ENCODE data around the gene ATP2B2.

The ATP2B2 gene

DNA sequence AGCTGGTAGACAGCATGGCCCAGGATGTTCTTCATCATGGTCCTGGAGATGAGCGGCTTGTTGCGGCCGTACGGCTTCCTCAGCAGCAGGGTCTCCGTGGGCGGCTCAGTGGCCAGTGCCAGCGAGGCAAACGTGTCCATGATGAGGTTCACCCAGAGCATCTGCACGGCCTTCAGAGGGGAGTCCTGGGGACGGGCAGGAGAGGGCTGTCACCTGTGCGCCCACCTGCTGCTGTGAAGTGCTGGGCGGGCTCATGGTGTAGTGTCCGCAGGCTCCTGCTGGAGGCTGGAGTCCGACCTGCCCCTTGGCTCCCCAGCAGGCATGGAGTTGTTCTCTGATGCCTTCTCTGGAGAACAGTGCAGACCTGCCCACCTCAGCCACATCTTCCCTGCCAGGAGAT lies 162.6 kb downstream of the ATP2B2 start:
- no peak for DNase-seq (ENCODE audit: low read depth)

DNA sequence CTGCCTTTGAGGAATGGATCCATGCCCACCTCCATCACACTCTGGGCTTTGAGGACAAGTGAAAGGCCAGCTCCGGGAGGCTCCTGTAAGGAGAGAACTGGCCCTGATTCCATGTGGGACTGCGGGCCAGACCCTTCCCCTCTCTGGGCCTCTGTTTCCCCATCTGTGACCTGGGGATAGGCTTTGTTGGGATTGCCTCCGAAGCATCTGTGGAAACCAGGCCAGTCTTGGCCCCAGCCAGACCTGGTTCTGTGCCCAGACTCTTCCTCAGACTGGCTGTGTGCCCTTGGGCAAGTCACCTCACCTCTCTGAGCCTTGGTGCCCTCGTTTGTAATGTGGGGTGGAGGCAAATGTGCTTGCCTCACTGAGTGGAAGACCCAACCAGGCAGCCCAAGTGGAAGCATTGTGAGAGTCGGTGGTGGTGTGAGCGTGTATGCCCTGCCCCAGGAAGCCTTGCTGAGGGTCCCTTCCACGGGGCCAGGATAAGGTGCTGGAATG lies 163.4 kb downstream of the ATP2B2 start:
- no peak for DNase-seq (ENCODE audit: low read depth)

DNA sequence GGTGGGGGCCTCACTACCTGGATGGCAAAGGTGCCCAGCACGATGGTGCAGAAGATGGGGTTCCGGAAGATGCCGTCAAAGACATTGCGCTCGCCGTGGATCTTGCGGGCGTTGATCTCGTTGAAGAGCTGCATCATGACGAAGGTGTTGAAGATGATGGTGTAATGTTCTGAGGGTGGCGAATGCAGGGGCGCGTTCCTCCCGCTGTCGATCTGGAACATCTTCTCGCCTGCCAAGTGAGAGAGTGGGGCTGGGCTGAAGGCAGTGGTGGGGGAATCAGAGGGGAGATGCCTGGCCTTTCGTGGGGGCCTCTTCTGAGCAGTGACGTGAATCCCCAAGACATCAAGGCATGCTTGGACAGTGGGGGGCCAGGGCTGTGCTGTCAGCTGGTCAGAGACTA lies 164.9 kb downstream of the ATP2B2 start:
- no peak for DNase-seq (ENCODE audit: low read depth)

DNA sequence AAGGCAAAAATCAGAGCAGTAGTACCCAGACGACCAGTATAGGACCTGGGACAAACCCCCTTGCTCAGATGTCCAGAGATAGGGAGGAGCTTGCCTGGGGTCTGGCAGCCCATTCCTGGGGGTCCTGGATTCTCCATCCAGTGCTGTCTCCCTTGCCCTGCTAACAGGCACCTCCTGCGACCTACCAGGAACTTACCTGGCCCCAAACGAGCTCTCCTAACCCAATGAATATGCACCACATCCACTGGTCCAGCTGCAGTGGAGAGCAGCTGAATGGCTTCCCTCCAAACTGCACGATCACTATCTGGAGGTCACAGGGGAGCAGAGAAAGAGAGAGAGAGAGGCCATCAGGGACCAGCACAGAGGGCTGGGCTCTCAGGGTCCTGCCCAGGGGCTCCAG lies 165.3 kb downstream of the ATP2B2 start:
- no peak for DNase-seq (ENCODE audit: low read depth)

DNA sequence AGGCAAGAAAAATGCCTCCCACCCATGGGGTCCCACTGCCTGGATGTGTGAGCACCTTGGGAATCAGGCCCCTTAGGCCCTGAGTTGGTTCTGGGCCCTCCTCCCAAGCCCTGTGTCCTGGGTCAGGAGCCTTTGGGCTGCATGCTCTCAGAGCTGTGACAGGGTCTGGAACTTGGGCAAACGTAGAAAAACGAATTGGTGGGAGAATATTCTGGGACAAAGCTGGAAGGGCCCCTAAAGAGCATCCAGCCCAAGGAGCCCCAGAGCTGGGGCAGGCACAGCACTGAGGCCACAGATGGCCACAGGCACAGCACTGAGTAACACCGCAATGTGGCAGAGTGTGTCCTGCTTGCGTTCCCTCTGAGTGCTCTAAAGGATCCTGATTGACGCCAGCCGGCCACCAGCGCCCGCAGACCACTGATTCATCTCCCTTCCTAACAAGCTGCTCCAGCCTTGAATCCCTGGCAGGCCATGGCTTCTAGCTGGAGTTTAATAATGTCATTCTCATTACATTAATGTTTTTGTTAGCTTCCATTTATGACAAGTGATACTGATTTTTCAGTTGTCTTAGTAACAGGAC lies 165.9 kb downstream of the ATP2B2 start:
- no peak for DNase-seq (ENCODE audit: low read depth)

DNA sequence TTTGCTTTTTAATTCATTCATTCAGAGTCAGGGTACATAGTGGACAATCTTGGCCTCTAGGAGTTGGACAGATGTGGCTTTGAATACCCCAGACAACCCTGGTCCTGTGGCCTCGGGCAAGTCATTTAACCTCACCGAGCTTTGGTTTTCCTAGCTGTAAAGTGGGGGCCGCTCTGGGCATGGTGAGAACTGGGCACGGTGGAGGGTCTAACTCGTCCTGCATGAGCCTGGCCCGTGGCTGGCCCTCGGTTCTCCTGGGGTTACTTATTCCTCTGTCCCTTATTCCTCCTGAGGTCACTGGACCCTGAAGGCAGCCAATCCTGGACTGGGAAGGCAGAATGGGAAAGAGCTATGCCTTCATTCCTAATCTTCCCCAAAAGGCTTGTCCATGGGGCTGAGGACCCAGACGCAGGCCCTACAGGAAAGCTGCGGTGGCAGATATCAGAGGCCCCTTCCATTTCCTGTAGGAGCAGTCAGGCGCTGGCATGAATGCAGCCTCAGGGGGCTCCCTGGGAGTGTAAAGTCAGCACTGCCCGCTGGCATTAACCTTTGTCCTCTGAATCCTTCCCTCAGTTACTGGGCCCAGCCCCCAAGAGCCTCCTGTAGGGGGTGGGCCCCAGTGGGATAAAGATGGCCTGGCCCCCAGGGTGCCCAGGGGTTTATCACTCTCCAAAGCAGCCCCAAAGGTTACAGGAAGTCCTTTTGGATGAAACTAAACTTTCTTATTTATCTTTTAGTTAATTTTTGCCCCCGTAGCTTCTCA lies 166.6 kb downstream of the ATP2B2 start:
- DNase-seq (ENCODE audit: low read depth) = no peak

DNA sequence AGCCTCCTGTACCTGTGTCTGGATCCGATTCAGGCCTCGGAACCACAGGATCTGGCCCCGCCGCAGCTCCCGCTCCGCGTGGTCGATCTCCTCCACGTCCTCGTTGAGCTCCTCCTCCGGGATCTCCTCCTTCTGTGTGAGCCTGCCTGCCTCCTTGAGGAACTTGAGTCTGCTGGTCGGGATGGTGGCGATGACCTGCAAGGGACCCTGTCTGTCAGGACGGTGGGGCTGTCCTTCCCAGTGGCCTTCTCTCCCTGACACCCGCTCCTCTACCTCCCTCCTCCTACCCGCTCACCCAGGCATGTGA lies 167.3 kb downstream of the ATP2B2 start:
- DNase-seq (ENCODE audit: low read depth) = no peak

DNA sequence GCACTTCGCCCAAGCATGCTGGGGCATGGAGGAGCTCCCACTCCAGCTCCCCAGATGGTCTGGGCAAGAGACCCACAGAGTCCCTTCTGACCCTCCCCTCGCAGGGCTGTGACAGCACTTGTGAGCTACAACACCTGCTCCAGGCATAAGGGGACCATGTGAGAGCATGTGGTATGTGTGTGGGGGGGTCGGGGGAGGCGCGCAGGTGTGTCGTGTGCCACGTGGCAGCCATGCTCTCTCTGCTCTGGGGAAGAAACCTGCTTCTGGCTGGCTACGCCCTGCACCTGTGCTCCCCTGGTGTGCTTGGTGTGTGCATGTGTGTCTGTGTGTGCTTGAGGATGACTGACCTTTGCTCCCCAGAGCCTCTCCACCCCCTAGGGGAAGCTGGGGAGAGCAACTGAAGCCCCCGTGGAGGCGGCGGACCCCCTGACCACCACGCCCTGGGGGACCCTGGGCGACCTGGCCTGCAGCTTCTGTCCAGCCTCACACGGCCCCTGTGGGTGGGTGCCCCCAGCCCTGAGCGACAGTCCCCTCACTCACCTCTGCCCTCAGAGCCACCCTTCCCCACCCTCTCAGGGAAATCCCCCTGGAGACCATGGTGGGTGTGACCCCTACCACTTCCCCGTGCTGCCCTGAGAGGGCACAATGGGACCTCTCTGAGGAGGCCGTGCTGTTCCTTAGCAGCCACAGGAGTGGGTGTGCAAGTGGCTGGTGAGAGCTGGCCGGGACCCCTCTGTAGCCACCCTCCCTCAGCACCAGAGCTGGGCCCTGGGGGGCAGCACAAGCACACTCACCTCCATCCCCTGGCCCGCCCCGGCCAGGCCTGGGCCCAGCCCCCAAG lies 167.8 kb downstream of the ATP2B2 start:
- DNase-seq (ENCODE audit: low read depth) = no peak

DNA sequence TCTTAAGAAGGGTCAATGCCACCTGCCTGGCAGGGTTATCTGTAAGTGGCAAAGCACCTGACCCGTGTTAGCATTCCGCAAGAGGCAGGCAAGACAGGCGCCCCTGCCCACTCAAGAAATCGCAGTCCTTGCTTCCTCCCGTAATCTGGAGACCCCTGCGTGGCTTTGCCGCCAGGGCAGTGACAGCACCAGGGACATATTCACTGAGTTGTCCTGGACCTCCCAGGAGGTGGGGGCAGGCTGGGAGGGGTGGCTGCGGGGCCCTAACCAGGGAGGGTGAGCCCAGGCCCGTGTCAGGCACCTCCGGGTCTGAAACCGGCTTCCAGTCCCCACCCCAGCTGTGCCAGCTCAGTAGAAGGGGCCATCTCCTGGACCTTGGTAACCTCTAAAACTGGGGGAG lies 168.6 kb downstream of the ATP2B2 start:
- no peak for DNase-seq (ENCODE audit: low read depth)

DNA sequence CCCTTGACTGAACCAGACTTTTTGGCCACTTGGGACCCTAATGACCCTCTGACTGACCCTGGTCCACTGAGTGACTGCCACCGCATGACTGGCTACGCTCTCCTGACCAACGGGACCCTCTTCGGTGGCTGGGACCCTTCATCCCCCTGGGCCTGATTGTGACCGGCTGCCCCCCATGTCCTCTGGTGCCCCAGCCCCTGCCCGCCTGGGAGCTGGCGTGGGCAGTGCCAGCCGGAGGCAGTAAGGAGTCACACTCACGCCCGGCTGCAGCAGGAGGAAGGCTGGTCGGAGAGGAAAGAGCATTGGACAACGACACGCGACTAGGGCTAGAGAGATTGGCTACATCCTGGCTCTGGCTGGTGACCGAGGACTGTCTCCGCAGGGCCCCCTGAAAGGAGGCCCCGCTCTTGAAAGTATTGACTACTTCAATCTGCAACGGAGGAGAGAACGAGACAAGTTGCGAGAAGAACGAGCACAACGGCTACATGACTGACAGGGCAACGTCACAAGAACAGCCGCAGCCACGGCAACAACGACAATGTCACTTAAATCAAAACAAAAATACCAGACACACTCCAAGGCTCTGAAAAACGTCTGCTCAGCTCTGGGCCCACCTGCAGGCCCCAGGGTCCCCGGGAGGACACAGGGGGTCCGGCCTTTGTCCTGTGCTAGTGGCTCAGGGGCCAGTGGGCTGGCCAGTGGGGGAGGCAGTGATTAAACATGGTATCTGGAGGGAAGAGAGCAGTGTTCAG lies 169.3 kb downstream of the ATP2B2 start:
- DNase-seq (ENCODE audit: low read depth) = no peak

DNA sequence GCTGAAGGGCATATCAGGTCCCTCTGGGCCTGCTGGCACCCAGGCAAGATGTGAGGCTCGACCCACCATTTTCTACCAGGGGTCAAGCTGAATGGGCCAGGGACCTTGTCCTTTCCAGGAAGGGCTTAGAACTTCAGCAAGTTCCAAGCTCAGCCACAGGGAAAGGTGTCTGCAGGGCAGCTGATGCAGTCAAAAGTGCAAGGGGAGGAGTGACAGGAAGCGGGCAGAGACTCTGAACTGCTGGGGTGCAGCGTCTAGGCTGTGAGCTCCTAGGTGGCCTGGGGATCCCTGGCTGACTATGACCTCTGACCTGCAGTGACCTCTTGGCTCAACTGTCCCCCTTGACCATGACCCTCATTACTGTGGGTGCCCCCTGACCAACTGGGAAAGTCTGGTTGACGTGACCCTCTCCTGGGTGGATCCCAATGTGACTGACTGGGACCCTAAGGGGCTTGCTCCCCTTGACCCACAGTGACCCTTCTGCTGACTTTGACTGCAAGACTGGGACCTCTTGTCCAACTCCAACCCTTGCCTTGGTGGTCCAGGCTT lies 170.1 kb downstream of the ATP2B2 start:
- DNase-seq (ENCODE audit: low read depth) = no peak

DNA sequence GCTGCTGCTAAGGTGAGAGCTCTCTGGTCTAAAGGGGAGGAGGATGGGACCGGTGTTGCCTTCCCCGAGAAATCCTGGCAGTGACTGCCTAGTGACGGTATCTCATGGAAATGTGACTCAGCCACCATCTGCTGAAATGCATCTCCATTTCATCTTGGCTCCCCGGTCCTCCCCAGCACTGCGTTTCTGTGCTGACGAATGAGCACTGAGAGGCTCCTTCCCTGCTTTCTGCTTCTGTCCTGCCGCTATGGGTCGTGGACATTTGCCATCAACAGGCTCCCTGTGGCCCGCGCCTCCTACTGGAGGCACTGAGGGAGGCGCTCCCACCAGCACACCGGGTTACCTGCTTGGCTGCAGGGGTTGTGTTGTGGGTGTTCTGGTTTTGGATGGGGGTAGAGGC lies 170.9 kb downstream of the ATP2B2 start:
- DNase-seq (ENCODE audit: low read depth) = no peak

DNA sequence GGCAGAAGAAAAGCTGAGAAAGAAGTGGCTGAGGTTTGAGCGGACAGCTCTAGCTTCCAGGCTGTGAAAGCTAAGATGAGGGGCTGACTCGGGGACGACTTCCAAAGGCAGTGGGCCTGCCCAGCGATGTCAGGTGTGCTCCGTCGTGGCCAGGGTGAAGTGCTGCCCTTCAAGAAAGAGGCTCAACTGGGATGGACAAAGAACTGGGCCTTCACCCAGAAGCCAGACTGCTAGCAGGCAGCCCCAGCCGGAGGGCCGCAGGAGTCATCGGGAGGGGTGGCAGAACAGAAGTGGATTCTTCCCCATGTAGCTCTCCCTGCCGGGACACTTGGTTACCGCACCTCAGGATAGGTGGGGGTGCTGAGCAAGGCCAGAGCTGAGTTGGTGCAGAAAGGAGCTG lies 171.3 kb downstream of the ATP2B2 start:
- DNase-seq (ENCODE audit: low read depth) = no peak

DNA sequence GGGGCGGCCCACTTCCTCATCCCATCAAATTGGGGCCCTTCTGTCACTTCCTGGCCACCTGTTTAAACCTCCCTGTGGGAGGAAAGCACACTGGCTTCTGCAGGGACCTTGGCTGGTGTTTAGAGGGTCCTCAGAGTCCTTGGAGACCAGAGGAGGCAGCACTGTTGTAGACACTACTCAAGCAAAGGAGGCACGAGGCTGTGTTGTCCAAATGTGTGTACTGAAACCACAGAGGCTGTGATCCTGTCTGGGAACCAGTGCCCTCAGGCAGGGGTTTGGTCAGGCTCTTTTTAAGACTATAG lies 172.1 kb downstream of the ATP2B2 start:
- DNase-seq (ENCODE audit: low read depth) = no peak

DNA sequence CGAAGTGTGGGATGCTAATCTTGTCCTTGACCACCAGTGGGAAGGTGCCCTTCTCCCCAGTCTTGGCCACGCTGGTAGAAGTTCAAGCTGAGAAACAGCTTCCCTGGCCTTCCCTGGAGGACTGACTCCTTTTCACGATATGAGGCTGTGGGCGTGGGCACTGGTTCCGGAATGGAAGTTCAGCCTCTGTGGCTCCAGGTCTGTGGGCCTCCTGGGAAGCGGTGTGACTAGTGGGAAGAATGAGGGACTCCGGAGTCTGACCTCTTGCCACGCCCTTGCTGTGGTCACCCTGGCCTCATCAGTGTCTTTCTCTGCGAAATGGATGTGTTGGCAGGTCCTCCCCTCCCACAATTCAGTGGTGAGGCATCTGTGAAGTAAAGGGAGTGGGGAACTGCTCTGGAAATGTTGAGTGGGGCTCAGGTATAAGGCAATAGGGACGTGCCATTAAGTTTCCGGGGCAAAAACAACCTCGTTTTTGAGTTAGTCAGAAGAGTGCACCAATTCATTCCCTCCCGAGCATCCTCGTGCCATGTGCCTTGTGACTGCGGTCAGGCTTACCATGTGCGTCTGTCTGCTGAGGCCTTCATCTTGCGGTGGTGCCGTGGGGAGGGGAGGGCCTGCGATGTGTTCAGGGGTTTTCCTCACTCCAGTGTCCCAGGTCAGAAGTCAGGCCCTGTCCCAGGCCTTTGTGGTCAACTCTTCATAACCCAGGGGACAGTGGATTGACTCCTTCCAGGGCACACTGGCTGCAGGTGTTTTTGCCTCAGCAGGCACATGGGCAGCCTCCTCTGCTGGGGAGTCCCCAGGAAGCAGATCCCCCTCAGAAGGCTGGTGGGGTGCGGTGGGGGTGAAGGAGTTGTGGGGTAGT lies 172.7 kb downstream of the ATP2B2 start:
- no peak for DNase-seq (ENCODE audit: low read depth)

DNA sequence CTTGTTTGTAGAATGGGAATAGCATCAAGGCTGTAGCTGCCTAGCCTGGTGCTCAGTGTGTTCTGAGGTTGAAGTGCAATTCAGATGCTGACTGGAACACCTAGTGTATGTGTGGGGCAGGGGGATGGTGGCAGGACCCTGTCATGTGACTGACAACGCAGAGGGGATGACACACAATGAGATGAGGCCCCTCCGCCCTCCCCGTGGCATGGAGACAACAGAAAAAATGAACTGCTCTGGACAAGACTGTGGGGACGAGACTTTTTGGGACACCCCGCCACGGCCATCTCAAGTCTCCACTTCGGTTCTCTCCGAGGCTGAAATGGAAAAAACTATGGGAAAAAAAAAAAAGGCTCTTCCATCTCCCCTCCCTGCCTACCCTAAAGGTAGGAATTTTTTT lies 174.1 kb downstream of the ATP2B2 start:
- DNase-seq (ENCODE audit: low read depth) = no peak

DNA sequence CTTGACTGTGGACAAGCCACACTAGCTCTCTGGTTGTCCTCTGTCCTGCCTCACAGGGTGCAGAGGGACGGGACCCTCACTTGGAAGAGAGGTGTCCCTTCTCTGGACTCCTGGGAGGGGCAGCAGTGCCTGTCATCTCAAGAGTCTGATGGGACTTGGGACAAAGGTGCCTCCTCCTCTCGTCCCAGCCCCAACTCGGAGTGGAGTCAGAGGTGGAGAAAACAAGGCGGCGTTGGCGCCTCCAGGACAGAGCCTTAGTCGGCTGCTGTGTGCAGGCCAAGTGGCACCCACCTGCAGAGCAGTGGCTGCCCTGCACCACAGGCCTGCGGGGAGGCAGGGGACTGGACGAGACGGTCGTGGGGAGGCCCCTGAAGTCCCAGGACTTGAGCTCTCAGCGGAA lies 175.1 kb downstream of the ATP2B2 start:
- DNase-seq (ENCODE audit: low read depth) = no peak

DNA sequence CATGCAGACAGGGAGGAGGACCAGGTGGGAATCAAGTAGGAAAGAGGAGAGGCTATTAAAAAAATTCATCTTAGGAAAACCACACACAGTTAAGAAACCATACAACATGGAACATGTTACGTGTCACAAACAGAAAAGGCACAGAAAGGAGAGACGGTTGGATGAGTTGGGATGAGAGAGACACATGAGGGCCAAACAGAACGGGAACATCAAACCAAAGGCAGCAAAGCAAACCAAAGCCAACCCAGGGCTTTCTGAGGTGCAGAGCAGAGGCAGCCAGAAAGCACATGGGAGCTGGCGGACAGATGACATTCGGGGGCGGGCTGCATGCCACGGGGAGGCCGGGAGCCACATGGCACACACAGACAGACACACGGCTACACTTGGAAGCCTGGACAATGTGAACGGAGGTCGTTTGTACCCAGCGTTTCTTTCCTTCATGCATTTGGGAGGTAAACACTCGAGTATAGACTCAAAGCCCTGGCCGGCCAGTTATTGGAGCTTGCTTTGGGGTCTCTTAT lies 175.8 kb downstream of the ATP2B2 start:
- DNase-seq (ENCODE audit: low read depth) = no peak

DNA sequence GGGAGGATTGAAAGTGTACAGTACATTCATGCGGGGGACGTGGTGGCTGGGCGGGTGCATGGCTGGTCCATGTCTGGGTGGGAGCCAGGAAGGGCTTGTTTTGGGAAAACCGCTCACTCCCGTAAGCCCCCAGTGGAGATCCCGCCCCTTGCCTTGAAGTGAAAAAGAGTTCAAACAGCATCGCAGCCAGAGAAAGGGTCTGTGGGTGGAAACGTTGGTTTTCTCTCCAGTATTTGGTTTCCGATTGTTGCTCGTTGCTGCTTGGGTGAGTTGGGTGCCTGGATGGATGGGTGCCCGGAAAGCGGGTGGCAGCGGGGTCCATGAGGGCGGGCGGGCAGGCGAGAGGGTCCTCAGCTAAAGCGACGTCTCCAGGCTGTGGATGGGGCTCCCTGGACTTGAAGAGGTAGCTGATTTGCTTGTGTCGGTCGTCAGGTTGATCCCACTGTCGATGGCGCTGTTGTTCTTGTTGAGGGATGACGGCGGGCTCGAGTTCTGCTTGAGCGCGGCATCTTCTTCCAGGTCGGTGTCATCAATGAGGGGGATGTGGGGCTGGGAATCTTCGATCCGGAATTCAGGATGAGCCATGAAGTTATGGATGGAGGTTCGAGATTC lies 176.8 kb downstream of the ATP2B2 start:
- DNase-seq (ENCODE audit: low read depth) = no peak

DNA sequence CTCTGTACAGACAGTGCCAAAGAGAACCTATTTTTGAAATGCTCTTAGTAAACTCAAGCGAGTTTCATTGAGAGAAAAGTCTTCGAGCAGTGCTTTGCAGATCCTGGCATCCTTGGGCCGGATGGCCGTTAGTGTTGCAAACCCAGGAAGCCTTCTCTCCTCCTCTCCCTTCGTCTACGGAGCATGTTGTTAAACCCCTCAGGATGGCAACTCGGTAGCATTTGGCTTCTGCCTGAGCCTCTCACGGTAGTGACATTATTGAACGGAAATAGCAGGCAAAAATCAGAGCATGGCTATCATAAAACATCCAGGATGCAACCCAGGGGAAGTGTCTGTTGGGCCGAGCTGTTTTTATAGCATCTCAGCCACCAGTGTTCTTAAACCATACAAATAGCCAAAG lies 177.8 kb downstream of the ATP2B2 start:
- DNase-seq (ENCODE audit: low read depth) = no peak

DNA sequence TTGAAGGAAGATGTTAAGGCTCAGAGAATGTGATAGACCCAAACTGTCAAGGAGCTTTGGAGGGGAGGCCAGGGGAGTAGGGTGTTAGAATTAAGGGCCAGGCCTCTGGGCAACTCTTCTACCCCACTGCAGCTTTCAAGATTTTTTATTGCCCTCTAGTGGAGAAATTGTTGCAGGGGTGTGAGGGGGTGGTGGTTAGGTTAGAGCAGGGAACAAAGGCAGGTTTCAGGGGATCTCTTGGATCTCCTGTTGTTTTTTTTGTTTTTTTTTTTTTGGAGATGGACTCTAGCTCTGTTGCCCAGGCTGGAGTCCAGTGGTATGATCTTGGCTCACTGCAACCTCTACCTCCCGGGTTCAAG lies 183.1 kb downstream of the ATP2B2 start:
- no peak for DNase-seq (ENCODE audit: low read depth)
